CD8-positive, alpha-beta memory T cell (primary cell): ENCODE results near the gene IL10RB. TPM values are rescaled to one million over a fixed set of nuclear protein-coding genes. Genes with fewer than 3 reads are reported as not detected.
"Not testable (repeated sequence)": the region's sequence is repeated elsewhere in the genome, so short reads cannot be mapped to it uniquely, and the experiment has no call there.

Experiments
- CTCF ChIA-PET: fragments of 350-600 bp; sonication (Branson Sonifier 250); formaldehyde crosslinking; loops from one replicate; lab custom pipeline; 2021; ENCODE audit warnings: antibody characterized with exemption; lab: Charles Lee
- POLR2A ChIA-PET: fragments of 350-600 bp; sonication (Branson Sonifier 250); formaldehyde crosslinking; loops from one replicate; lab custom pipeline; 2021; ENCODE audit warnings: antibody characterized with exemption; lab: Charles Lee
- DNase-seq, 5 donors: peaks; one replicate each; pipeline versions ENCODE4 v3.0.0 to v3.0.0-alpha.2; 2020 to 2022; ENCODE audit warnings: mixed read lengths in 1 of 5
- H3K27ac ChIP-seq: one replicate; pipeline ENCODE4 v1.7.0; 2013; ENCODE audit warnings: low read depth, mild to moderate bottlenecking, low read length, moderate library complexity
- H3K27me3 ChIP-seq: 2 replicates; pipeline ENCODE4 v1.7.0; 2013; ENCODE audit warnings: low read length, mild to moderate bottlenecking; ENCODE audit not compliant: insufficient read depth, poor library complexity, severe bottlenecking
- H3K36me3 ChIP-seq: 2 replicates; pipeline ENCODE4 v1.7.0; 2013; ENCODE audit warnings: mild to moderate bottlenecking, low read length, moderate library complexity; ENCODE audit not compliant: insufficient read depth
- H3K4me1 ChIP-seq: 2 replicates; pipeline ENCODE4 v1.7.0; 2013; ENCODE audit warnings: mild to moderate bottlenecking, low read length, moderate library complexity; ENCODE audit not compliant: insufficient read depth
- H3K4me3 ChIP-seq: 2 replicates; pipeline ENCODE4 v1.7.0; 2013; ENCODE audit warnings: mild to moderate bottlenecking, low read length
- H3K9me3 ChIP-seq: 2 replicates; pipeline ENCODE4 v1.7.0; 2013; ENCODE audit warnings: mild to moderate bottlenecking, low read length
- H3K27ac Mint-ChIP-seq, 8 donors: one replicate each; pipeline ENCODE4 v1.8.0; 2020 to 2021; ENCODE audit warnings: mixed read lengths in 8 of 8, mild to moderate bottlenecking in 6 of 8, inconsistent platforms in 3 of 8, moderate library complexity in 3 of 8
- H3K27me3 Mint-ChIP-seq, 2 donors: one replicate each; pipeline ENCODE4 v1.8.0; 2020 to 2021; ENCODE audit warnings: mixed read lengths in 2 of 2, mild to moderate bottlenecking in 1 of 2, moderate library complexity in 1 of 2
- H3K36me3 Mint-ChIP-seq, 3 donors: one replicate each; pipeline ENCODE4 v1.8.0; 2020 to 2021; ENCODE audit warnings: mixed read lengths in 3 of 3, inconsistent platforms in 1 of 3, mild to moderate bottlenecking in 1 of 3
- H3K4me1 Mint-ChIP-seq, 3 donors: one replicate each; pipeline ENCODE4 v1.8.0; 2020 to 2021; ENCODE audit warnings: mixed read lengths in 3 of 3, inconsistent platforms in 1 of 3, mild to moderate bottlenecking in 1 of 3
- H3K4me3 Mint-ChIP-seq, 7 donors: one replicate each; pipeline ENCODE4 v1.8.0; 2020 to 2021; ENCODE audit warnings: mixed read lengths in 7 of 7, mild to moderate bottlenecking in 6 of 7, moderate library complexity in 4 of 7, inconsistent platforms in 2 of 7
- H3K9me3 Mint-ChIP-seq, 5 donors: one replicate each; pipeline ENCODE4 v1.8.0; 2020 to 2022; ENCODE audit warnings: mixed read lengths in 5 of 5, mild to moderate bottlenecking in 3 of 5, moderate library complexity in 2 of 5, inconsistent platforms in 1 of 5
- polyA plus RNA-seq: library from polyadenylated mRNA; unstranded; fragments of 300-500 nt; fragmentation: Illumina TruSeq; gene quantifications from one replicate; pipeline ENCODE4 v1.2.3, GENCODE V29; 2021
- total RNA-seq, 2 experiments: library from RNA; stranded (reverse); gene quantifications; one replicate each; pipeline ENCODE4 v1.2.3, GENCODE V29; 2021

The IL10RB gene
- total and polyA plus RNA-seq, 3 experiments from 2014 or later = 23.4 to 51.4 (median 25.3) TPM

GRCh38 chr21:33236766-33237165, 29.4 kb upstream of the IL10RB start:
- Histone ChIP-seq H3K4me1 (peaks cover 94% of the 10 kb centered on the region), H3K27me3 (no peaks in the 10 kb centered on the region), H3K27ac (no peak overlapping the region), H3K9me3 (no peaks in the 10 kb centered on the region), H3K4me3 (no peak overlapping the region), H3K36me3 (no peaks in the 10 kb centered on the region)
- peaks cover 90 to 97% (median 96%) of the 10 kb centered on the region in 3 donors for H3K4me1 Mint-ChIP-seq
- DNase-seq = no peak
- peak overlapping the region in 6 of 7 donors; percentile 24 to 55 (median 44) for H3K4me3 Mint-ChIP-seq
- ChIA-PET POLR2A (interaction anchor here (2.2 kb wide), 1 partner anchor 88 kb away, joined by 11 read pairs; the partner anchor contains the start of gene IFNAR1), CTCF (no interaction called here)
- H3K9me3 Mint-ChIP-seq = no peaks in the 10 kb centered on the region
- H3K36me3 Mint-ChIP-seq = peaks cover 0 to 33% (median 10%) of the 10 kb centered on the region in 3 donors
- no peaks in the 10 kb centered on the region for H3K27me3 Mint-ChIP-seq
- H3K27ac Mint-ChIP-seq = peak overlapping the region; percentile 71 to 92 (median 82)

- no peaks in the 10 kb centered on the region for H3K27me3 Mint-ChIP-seq
- H3K4me1 Mint-ChIP-seq = peaks cover 90 to 96% (median 94%) of the 10 kb centered on the region in 3 donors
- POLR2A ChIA-PET = interaction anchor here (1.7 to 2.2 kb wide), 2 partner anchors 8 to 87 kb away, joined by 7 to 11 read pairs; partner anchors contain the start of genes IFNAR1 and IFNAR2
- Histone ChIP-seq H3K4me3 (peak overlapping the region; percentile 6), H3K36me3 (no peaks in the 10 kb centered on the region), H3K9me3 (no peaks in the 10 kb centered on the region), H3K27ac (no peak overlapping the region), H3K27me3 (no peaks in the 10 kb centered on the region), H3K4me1 (peaks cover 93% of the 10 kb centered on the region)
- peak overlapping the region; percentile 71 to 92 (median 86) for H3K27ac Mint-ChIP-seq
- no peak for DNase-seq
- peaks cover 0 to 35% (median 14%) of the 10 kb centered on the region in 3 donors for H3K36me3 Mint-ChIP-seq
- peak overlapping the region in 6 of 7 donors; percentile 19 to 84 (median 66) for H3K4me3 Mint-ChIP-seq
- CTCF ChIA-PET = interaction anchor here (1.3 to 1.6 kb wide), 2 partner anchors 12 to 39 kb away, joined by 3 to 4 read pairs; no protein-coding TSS in a partner anchor
- H3K9me3 Mint-ChIP-seq = no peaks in the 10 kb centered on the region
Observed at GRCh38 chr21:33237486-33237885, 28.7 kb upstream of the IL10RB start.

GRCh38 chr21:33238146-33238545, 28.0 kb upstream of the IL10RB start:
- Histone ChIP-seq H3K27ac (no peak overlapping the region), H3K4me3 (no peak overlapping the region), H3K9me3 (no peaks in the 10 kb centered on the region), H3K4me1 (peaks cover 87% of the 10 kb centered on the region), H3K27me3 (no peaks in the 10 kb centered on the region), H3K36me3 (no peaks in the 10 kb centered on the region)
- peaks cover 0 to 29% (median 9%) of the 10 kb centered on the region in 3 donors for H3K36me3 Mint-ChIP-seq
- no peaks in the 10 kb centered on the region for H3K27me3 Mint-ChIP-seq
- H3K4me1 Mint-ChIP-seq = peaks cover 84 to 90% (median 88%) of the 10 kb centered on the region in 3 donors
- no peaks in the 10 kb centered on the region for H3K9me3 Mint-ChIP-seq
- no peak for DNase-seq
- CTCF ChIA-PET = interaction anchor here (1.3 to 1.6 kb wide), 2 partner anchors 12 to 40 kb away, joined by 3 to 4 read pairs; no protein-coding TSS in a partner anchor
- POLR2A ChIA-PET = interaction anchor here (1.7 to 2.2 kb wide), 2 partner anchors 9 to 87 kb away, joined by 7 to 11 read pairs; partner anchors contain the start of genes IFNAR1 and IFNAR2
- peak overlapping the region; percentile 71 to 92 (median 87) for H3K27ac Mint-ChIP-seq
- H3K4me3 Mint-ChIP-seq = peak overlapping the region; percentile 31 to 84 (median 66)

- POLR2A ChIA-PET = interaction anchor here (1.1 to 2.2 kb wide), 4 partner anchors 9 to 86 kb away, joined by 4 to 11 read pairs (median 6); partner anchors contain the start of genes IFNAR1, IFNAR2 and IL10RB
Observed at GRCh38 chr21:33238565-33239255, 27.5 kb upstream of the IL10RB start.

GRCh38 chr21:33239559-33240127, 26.5 kb upstream of the IL10RB start:
- H3K4me3 ChIP-seq = peak overlapping the region; percentile 21

More at GRCh38 chr21:33238565-33239255, 27.5 kb upstream of the IL10RB start:
- Histone ChIP-seq H3K27me3 (no peaks in the 10 kb centered on the region), H3K4me1 (peaks cover 88% of the 10 kb centered on the region), H3K9me3 (no peaks in the 10 kb centered on the region), H3K36me3 (no peaks in the 10 kb centered on the region), H3K27ac (no peak overlapping the region), H3K4me3 (peak overlapping the region; percentile 21)
- CTCF ChIA-PET = interaction anchor here (0.6 to 1.6 kb wide), 4 partner anchors 13 to 88 kb away, joined by 3 to 5 read pairs (median 4); partner anchors contain the start of gene IFNAR1
- no peaks in the 10 kb centered on the region for H3K9me3 Mint-ChIP-seq
- peak overlapping the region; percentile 65 to 84 (median 66) for H3K4me3 Mint-ChIP-seq
- no peaks in the 10 kb centered on the region for H3K27me3 Mint-ChIP-seq
- peak overlapping the region; percentile 71 to 97 (median 87) for H3K27ac Mint-ChIP-seq
- peaks cover 0 to 33% (median 7%) of the 10 kb centered on the region in 3 donors for H3K36me3 Mint-ChIP-seq
- peak in 1 of 5 donors; percentile 16 for DNase-seq
- H3K4me1 Mint-ChIP-seq = peaks cover 84 to 90% (median 88%) of the 10 kb centered on the region in 3 donors

GRCh38 chr21:33240404-33240803, 25.8 kb upstream of the IL10RB start:
- Mint-ChIP-seq H3K27me3 (no peaks in the 10 kb centered on the region), H3K27ac (peak overlapping the region in 7 of 8 donors; percentile 32 to 84 (median 63)), H3K9me3 (no peaks in the 10 kb centered on the region), H3K4me3 (peak overlapping the region in 4 of 7 donors; percentile 33 to 49 (median 41)), H3K4me1 (peaks cover 83 to 90% (median 86%) of the 10 kb centered on the region in 3 donors), H3K36me3 (peaks cover 0 to 43% (median 13%) of the 10 kb centered on the region in 3 donors)
- peaks cover 10% of the 10 kb centered on the region for H3K36me3 ChIP-seq
- H3K4me3 ChIP-seq = no peak overlapping the region
- H3K9me3 ChIP-seq = no peaks in the 10 kb centered on the region
- ChIA-PET POLR2A (interaction anchor here (0.6 kb wide), 1 partner anchor 9 kb away, joined by 3 read pairs; no protein-coding TSS in a partner anchor), CTCF (no interaction called here)
- no peak overlapping the region for H3K27ac ChIP-seq
- no peaks in the 10 kb centered on the region for H3K27me3 ChIP-seq
- peaks cover 88% of the 10 kb centered on the region for H3K4me1 ChIP-seq
- DNase-seq = no peak

More at GRCh38 chr21:33239559-33240127, 26.5 kb upstream of the IL10RB start:
- peaks cover 0 to 38% (median 8%) of the 10 kb centered on the region in 3 donors for H3K36me3 Mint-ChIP-seq
- peaks cover 85 to 90% (median 88%) of the 10 kb centered on the region in 3 donors for H3K4me1 Mint-ChIP-seq
- not testable (repeated sequence) for DNase-seq, H3K27me3 Mint-ChIP-seq, H3K27me3 ChIP-seq, H3K36me3 ChIP-seq, H3K27ac ChIP-seq, H3K9me3 Mint-ChIP-seq, H3K9me3 ChIP-seq
- CTCF ChIA-PET = interaction anchor here (1.4 kb wide), 1 partner anchor 85 kb away, joined by 4 read pairs; the partner anchor contains the start of gene IFNAR1
- peak overlapping the region; percentile 65 to 84 (median 66) for H3K4me3 Mint-ChIP-seq
- H3K4me1 ChIP-seq = peaks cover 88% of the 10 kb centered on the region
- peak overlapping the region; percentile 71 to 97 (median 86) for H3K27ac Mint-ChIP-seq
- POLR2A ChIA-PET = interaction anchor here (0.6 to 1.4 kb wide), 3 partner anchors 10 to 27 kb away, joined by 4 to 9 read pairs (median 4); partner anchors contain the start of gene IL10RB

GRCh38 chr21:33241846-33242245, 24.3 kb upstream of the IL10RB start:
- Mint-ChIP-seq H3K27me3 (no peaks in the 10 kb centered on the region), H3K27ac (peak overlapping the region in 6 of 8 donors; percentile 56 to 83 (median 71)), H3K4me3 (peak overlapping the region in 4 of 7 donors; percentile 5 to 35 (median 17)), H3K36me3 (peaks cover 7 to 51% (median 18%) of the 10 kb centered on the region in 3 donors), H3K9me3 (no peaks in the 10 kb centered on the region), H3K4me1 (peaks cover 82 to 89% (median 86%) of the 10 kb centered on the region in 3 donors)
- Histone ChIP-seq H3K36me3 (peaks cover 22% of the 10 kb centered on the region), H3K27me3 (no peaks in the 10 kb centered on the region), H3K4me3 (no peak overlapping the region), H3K27ac (no peak overlapping the region), H3K9me3 (no peaks in the 10 kb centered on the region), H3K4me1 (peaks cover 87% of the 10 kb centered on the region)
- POLR2A ChIA-PET = interaction anchor here (0.6 kb wide), 1 partner anchor 216 kb away, joined by 5 read pairs; no protein-coding TSS in a partner anchor
- DNase-seq = peak in 1 of 5 donors; percentile 24
- CTCF ChIA-PET = interaction anchor here (0.7 to 1.1 kb wide), 2 partner anchors 45 to 1369 kb away, joined by 3 read pairs; no protein-coding TSS in a partner anchor
